GM23338 (cell line): ENCODE measurements around the gene CDH4. TPM values are rescaled to one million over a fixed set of nuclear protein-coding genes. Genes with fewer than 3 reads are reported as not detected.

Source experiments
- ATAC-seq: fragments of 200-7000 bp; cut with Tn5 transposase; 3 replicates; pipeline ENCODE4 v1.9.1; 2020
- DNase-seq: peaks from one replicate; pipeline ENCODE4 v3.0.0-alpha.2; 2015; ENCODE audit warnings: low spot score
- H2AFZ ChIP-seq: fragments of 200-600 bp; sonication (generic); 2 replicates; pipeline ENCODE4 v1.8.0; 2016; ENCODE audit warnings: antibody characterized with exemption, mild to moderate bottlenecking, moderate library complexity
- H3F3A ChIP-seq: fragments of 200-600 bp; sonication (generic); replicated peaks from 2 replicates; pipeline ENCODE4 v1.8.0; 2017; ENCODE audit warnings: antibody characterized with exemption, mixed run types, low read depth
- H3K27ac ChIP-seq: fragments of 200-600 bp; sonication (generic); 2 replicates; pipeline ENCODE4 v1.6.1; 2016; ENCODE audit warnings: low read depth
- H3K27me3 ChIP-seq: fragments of 200-600 bp; sonication (generic); 2 replicates; pipeline ENCODE4 v1.8.0; 2016; ENCODE audit warnings: mild to moderate bottlenecking, mixed run types, moderate library complexity; ENCODE audit not compliant: insufficient read depth
- H3K36me3 ChIP-seq: fragments of 200-600 bp; sonication (generic); 2 replicates; pipeline ENCODE4 v1.8.0; 2016; ENCODE audit warnings: mild to moderate bottlenecking; ENCODE audit not compliant: insufficient read depth
- H3K4me1 ChIP-seq: fragments of 200-600 bp; sonication (generic); 2 replicates; pipeline ENCODE4 v1.8.0; 2016; ENCODE audit warnings: mild to moderate bottlenecking, moderate library complexity; ENCODE audit not compliant: insufficient read depth
- H3K4me2 ChIP-seq: fragments of 200-600 bp; sonication (generic); 2 replicates; pipeline ENCODE4 v1.7.1; 2017; ENCODE audit warnings: mixed run types
- H3K4me3 ChIP-seq: fragments of 200-600 bp; sonication (generic); 2 replicates; pipeline ENCODE4 v1.6.1; 2016; ENCODE audit warnings: mixed run types
- H3K79me2 ChIP-seq: fragments of 200-600 bp; sonication (generic); replicated peaks from 2 replicates; pipeline ENCODE4 v1.8.0; 2017; ENCODE audit warnings: mild to moderate bottlenecking; ENCODE audit not compliant: insufficient read depth
- H3K9me2 ChIP-seq: fragments of 200-600 bp; sonication (generic); 2 replicates; pipeline ENCODE4 v1.8.0; 2017; ENCODE audit not compliant: insufficient read depth
- H4K20me1 ChIP-seq: fragments of 200-600 bp; sonication (generic); replicated peaks from 2 replicates; pipeline ENCODE4 v1.8.0; 2017; ENCODE audit warnings: mild to moderate bottlenecking; ENCODE audit not compliant: insufficient read depth
- H3K27ac Mint-ChIP-seq: 2 replicates; pipeline ENCODE4 v1.8.0; 2020; ENCODE audit warnings: inconsistent platforms, mild to moderate bottlenecking, moderate library complexity, mixed read lengths
- H3K27me3 Mint-ChIP-seq: 3 replicates; pipeline ENCODE4 v1.8.0; 2022; ENCODE audit warnings: low read depth, mild to moderate bottlenecking, moderate library complexity, mixed read lengths, inconsistent platforms; ENCODE audit not compliant: insufficient read depth, poor library complexity
- H3K36me3 Mint-ChIP-seq: 3 replicates; pipeline ENCODE4 v1.8.0; 2021; ENCODE audit warnings: low read depth, mild to moderate bottlenecking, inconsistent platforms, moderate library complexity, mixed read lengths
- H3K4me1 Mint-ChIP-seq: 3 replicates; pipeline ENCODE4 v1.8.0; 2020; ENCODE audit warnings: mild to moderate bottlenecking, inconsistent platforms, mixed read lengths
- H3K4me3 Mint-ChIP-seq: 3 replicates; pipeline ENCODE4 v1.8.0; 2021; ENCODE audit warnings: moderate library complexity, mild to moderate bottlenecking, inconsistent platforms, mixed read lengths
- H3K9me3 Mint-ChIP-seq: 3 replicates; pipeline ENCODE4 v1.8.0; 2020; ENCODE audit warnings: moderate library complexity, mild to moderate bottlenecking, inconsistent platforms, mixed read lengths
- CREB1 ChIP-seq: fragments of 250-450 bp; sonication (Bioruptor Pico); IDR thresholded peaks from 2 replicates; pipeline ENCODE4 v1.5.0; 2020; ENCODE audit warnings: low read depth, mild to moderate bottlenecking, moderate library complexity
- ETS1 ChIP-seq: IDR thresholded peaks from 2 replicates; pipeline ENCODE4 v1.6.1; 2016; ENCODE audit warnings: antibody characterized with exemption
- EZH2 ChIP-seq: fragments of 200-600 bp; sonication (generic); IDR thresholded peaks from one replicate; pipeline ENCODE4 v1.8.0; 2017; ENCODE audit warnings: antibody characterized with exemption, mild to moderate bottlenecking, low read depth; ENCODE audit not compliant: unreplicated experiment
- EZH2phosphoT487 ChIP-seq: fragments of 200-600 bp; sonication (generic); IDR thresholded peaks from one replicate; pipeline ENCODE4 v1.8.1; 2018; ENCODE audit warnings: antibody characterized with exemption; ENCODE audit not compliant: unreplicated experiment
- JUNB ChIP-seq: IDR thresholded peaks from one replicate; pipeline ENCODE4 v1.6.1; 2016; ENCODE audit warnings: antibody characterized with exemption; ENCODE audit not compliant: unreplicated experiment
- NANOG ChIP-seq: IDR thresholded peaks from 2 replicates; pipeline ENCODE4 v1.6.1; 2016; ENCODE audit warnings: antibody characterized with exemption, borderline replicate concordance
- POLR2AphosphoS5 ChIP-seq: IDR thresholded peaks from 2 replicates; pipeline ENCODE4 v1.6.1; 2016; ENCODE audit warnings: antibody characterized with exemption, low read depth
- REST ChIP-seq: IDR thresholded peaks from one replicate; pipeline ENCODE4 v1.6.1; 2018; ENCODE audit warnings: antibody characterized with exemption; ENCODE audit not compliant: unreplicated experiment
- STAT1 ChIP-seq: IDR thresholded peaks from one replicate; pipeline ENCODE4 v1.6.1; 2016; ENCODE audit warnings: antibody characterized with exemption; ENCODE audit not compliant: unreplicated experiment
- ZNF114 ChIP-seq: fragments of 250-450 bp; sonication (Bioruptor Pico); IDR thresholded peaks from 2 replicates; pipeline ENCODE4 v1.5.0; 2020; ENCODE audit warnings: mild to moderate bottlenecking, moderate library complexity
- ZNF331 ChIP-seq: fragments of 250-450 bp; sonication (Bioruptor Pico); IDR thresholded peaks from 2 replicates; pipeline ENCODE4 v1.5.0; 2020; ENCODE audit warnings: low read depth, mild to moderate bottlenecking, moderate library complexity
- polyA plus RNA-seq: library from polyadenylated mRNA; unstranded; fragments of >200 nt; fragmentation: Nextera tagmentation; extraction: Ambion mirVana; gene quantifications from 2 replicates; pipeline ENCODE4 v1.2.1, GENCODE V29; 2016
- total RNA-seq: library from RNA; depleted of rRNA; stranded (reverse); fragments of >200 nt; shearing (Covaris generic); gene quantifications from 2 replicates; pipeline ENCODE4 v1.2.3, GENCODE V29; 2014
- TF ChIP-seq, protein P1 (sequence below), 2 experiments: fragments of 200-600 bp in 1 of 2; sonication (generic) in 1 of 2; conservative IDR thresholded peaks; 2 replicates each; pipeline versions ENCODE4 v1.5.1 to v1.6.1; 2016 to 2017; ENCODE audit warnings: antibody characterized with exemption in 2 of 2, low read depth in 2 of 2, mild to moderate bottlenecking in 2 of 2, moderate library complexity in 1 of 2
- TF ChIP-seq, protein P2 (sequence below): fragments of 250-450 bp; sonication (Bioruptor Pico); IDR thresholded peaks from 2 replicates; pipeline ENCODE4 v1.5.0; 2020; ENCODE audit warnings: mild to moderate bottlenecking, moderate library complexity

CDH4 gene
- total and polyA plus RNA-seq, 2 experiments from 2014 or later = 1.2 to 4.2 TPM

- DNase-seq (no peak), ATAC-seq (no peak)
- Histone ChIP-seq H3K79me2 (no peaks in the 10 kb centered on the region), H3K27me3 (no peaks in the 10 kb centered on the region), H3K4me1 (no peaks in the 10 kb centered on the region), H3K4me3 (no peak overlapping the region), H4K20me1 (no peaks in the 10 kb centered on the region), H3K4me2 (no peak overlapping the region), H3K27ac (no peak overlapping the region), H3K9me2 (no peaks in the 10 kb centered on the region), H2AFZ (no peak overlapping the region), H3F3A (no peaks in the 10 kb centered on the region), H3K36me3 (no peaks in the 10 kb centered on the region)
- Mint-ChIP-seq H3K36me3 (no peaks in the 10 kb centered on the region), H3K4me3 (no peak overlapping the region), H3K4me1 (peaks cover 25% of the 10 kb centered on the region), H3K27me3 (peaks cover 15% of the 10 kb centered on the region), H3K27ac (no peak overlapping the region), H3K9me3 (no peaks in the 10 kb centered on the region; the same call in 2 of the 3 replicates)
- TF ChIP-seq NANOG = no peak
- no peak for TF ChIP-seq ZNF331
- no peak for TF ChIP-seq CREB1 (CRISPR knock-in tag)
- TF ChIP-seq EZH2 = no peak
- no peak for TF ChIP-seq JUNB
- no peak for TF ChIP-seq ZNF114 (CRISPR knock-in tag)
- no peak for TF ChIP-seq POLR2AphosphoS5
- TF ChIP-seq, protein P1, sequence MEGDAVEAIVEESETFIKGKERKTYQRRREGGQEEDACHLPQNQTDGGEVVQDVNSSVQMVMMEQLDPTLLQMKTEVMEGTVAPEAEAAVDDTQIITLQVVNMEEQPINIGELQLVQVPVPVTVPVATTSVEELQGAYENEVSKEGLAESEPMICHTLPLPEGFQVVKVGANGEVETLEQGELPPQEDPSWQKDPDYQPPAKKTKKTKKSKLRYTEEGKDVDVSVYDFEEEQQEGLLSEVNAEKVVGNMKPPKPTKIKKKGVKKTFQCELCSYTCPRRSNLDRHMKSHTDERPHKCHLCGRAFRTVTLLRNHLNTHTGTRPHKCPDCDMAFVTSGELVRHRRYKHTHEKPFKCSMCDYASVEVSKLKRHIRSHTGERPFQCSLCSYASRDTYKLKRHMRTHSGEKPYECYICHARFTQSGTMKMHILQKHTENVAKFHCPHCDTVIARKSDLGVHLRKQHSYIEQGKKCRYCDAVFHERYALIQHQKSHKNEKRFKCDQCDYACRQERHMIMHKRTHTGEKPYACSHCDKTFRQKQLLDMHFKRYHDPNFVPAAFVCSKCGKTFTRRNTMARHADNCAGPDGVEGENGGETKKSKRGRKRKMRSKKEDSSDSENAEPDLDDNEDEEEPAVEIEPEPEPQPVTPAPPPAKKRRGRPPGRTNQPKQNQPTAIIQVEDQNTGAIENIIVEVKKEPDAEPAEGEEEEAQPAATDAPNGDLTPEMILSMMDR (conservative IDR thresholded peaks at IDR 0.05; ENCODE audit: low read depth in 2 of 2) = no peak
- no peak for TF ChIP-seq ETS1
- no peak for TF ChIP-seq REST
- TF ChIP-seq, protein P2, sequence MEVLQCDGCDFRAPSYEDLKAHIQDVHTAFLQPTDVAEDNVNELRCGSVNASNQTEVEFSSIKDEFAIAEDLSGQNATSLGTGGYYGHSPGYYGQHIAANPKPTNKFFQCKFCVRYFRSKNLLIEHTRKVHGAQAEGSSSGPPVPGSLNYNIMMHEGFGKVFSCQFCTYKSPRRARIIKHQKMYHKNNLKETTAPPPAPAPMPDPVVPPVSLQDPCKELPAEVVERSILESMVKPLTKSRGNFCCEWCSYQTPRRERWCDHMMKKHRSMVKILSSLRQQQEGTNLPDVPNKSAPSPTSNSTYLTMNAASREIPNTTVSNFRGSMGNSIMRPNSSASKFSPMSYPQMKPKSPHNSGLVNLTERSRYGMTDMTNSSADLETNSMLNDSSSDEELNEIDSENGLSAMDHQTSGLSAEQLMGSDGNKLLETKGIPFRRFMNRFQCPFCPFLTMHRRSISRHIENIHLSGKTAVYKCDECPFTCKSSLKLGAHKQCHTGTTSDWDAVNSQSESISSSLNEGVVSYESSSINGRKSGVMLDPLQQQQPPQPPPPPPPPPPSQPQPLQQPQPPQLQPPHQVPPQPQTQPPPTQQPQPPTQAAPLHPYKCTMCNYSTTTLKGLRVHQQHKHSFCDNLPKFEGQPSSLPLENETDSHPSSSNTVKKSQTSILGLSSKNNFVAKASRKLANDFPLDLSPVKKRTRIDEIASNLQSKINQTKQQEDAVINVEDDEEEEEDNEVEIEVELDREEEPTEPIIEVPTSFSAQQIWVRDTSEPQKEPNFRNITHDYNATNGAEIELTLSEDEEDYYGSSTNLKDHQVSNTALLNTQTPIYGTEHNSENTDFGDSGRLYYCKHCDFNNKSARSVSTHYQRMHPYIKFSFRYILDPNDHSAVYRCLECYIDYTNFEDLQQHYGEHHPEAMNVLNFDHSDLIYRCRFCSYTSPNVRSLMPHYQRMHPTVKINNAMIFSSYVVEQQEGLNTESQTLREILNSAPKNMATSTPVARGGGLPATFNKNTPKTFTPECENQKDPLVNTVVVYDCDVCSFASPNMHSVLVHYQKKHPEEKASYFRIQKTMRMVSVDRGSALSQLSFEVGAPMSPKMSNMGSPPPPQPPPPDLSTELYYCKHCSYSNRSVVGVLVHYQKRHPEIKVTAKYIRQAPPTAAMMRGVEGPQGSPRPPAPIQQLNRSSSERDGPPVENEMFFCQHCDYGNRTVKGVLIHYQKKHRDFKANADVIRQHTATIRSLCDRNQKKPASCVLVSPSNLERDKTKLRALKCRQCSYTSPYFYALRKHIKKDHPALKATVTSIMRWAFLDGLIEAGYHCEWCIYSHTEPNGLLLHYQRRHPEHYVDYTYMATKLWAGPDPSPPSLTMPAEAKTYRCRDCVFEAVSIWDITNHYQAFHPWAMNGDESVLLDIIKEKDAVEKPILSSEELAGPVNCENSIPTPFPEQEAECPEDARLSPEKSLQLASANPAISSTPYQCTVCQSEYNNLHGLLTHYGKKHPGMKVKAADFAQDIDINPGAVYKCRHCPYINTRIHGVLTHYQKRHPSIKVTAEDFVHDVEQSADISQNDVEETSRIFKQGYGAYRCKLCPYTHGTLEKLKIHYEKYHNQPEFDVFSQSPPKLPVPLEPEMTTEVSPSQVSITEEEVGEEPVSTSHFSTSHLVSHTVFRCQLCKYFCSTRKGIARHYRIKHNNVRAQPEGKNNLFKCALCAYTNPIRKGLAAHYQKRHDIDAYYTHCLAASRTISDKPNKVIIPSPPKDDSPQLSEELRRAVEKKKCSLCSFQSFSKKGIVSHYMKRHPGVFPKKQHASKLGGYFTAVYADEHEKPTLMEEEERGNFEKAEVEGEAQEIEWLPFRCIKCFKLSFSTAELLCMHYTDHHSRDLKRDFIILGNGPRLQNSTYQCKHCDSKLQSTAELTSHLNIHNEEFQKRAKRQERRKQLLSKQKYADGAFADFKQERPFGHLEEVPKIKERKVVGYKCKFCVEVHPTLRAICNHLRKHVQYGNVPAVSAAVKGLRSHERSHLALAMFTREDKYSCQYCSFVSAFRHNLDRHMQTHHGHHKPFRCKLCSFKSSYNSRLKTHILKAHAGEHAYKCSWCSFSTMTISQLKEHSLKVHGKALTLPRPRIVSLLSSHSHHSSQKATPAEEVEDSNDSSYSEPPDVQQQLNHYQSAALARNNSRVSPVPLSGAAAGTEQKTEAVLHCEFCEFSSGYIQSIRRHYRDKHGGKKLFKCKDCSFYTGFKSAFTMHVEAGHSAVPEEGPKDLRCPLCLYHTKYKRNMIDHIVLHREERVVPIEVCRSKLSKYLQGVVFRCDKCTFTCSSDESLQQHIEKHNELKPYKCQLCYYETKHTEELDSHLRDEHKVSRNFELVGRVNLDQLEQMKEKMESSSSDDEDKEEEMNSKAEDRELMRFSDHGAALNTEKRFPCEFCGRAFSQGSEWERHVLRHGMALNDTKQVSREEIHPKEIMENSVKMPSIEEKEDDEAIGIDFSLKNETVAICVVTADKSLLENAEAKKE = no peak
- TF ChIP-seq EZH2phosphoT487 = no peak
- no peak for TF ChIP-seq STAT1
These were observed 45.4 kb downstream of the CDH4 start for GRCh38 chr20:61297491-61297890.
